SK-N-SH (cell line): ENCODE data around the gene ZDHHC11.

Source experiments
- ELF1 ChIP-seq: IDR thresholded peaks from 2 replicates; pipeline ENCODE4 v1.4.0; 2012
- EP300 ChIP-seq, 2 experiments: IDR thresholded peaks; 2 replicates each; pipeline versions ENCODE4 v1.4.0 to v1.6.1; 2012; ENCODE audit warnings: borderline replicate concordance in 1 of 2, low read depth in 1 of 2, low read length in 1 of 2
- EZH2phosphoT487 ChIP-seq: fragments of 200-600 bp; sonication (generic); IDR thresholded peaks from 2 replicates; pipeline ENCODE4 v1.6.1; 2017; ENCODE audit warnings: low read depth, mixed run types, mild to moderate bottlenecking, antibody characterized with exemption, moderate library complexity, borderline replicate concordance
- JUND ChIP-seq: IDR thresholded peaks from 2 replicates; pipeline ENCODE4 v1.4.0; 2012
- POLR2AphosphoS5 ChIP-seq: IDR thresholded peaks from 2 replicates; pipeline ENCODE4 v1.6.1; 2012; ENCODE audit warnings: low read depth, low read length
- RAD21 ChIP-seq: IDR thresholded peaks from 2 replicates; pipeline ENCODE4 v1.6.1; 2012; ENCODE audit warnings: mild to moderate bottlenecking, low read length
- RCOR1 ChIP-seq: fragments of 150-350 bp; IDR thresholded peaks from 2 replicates; pipeline ENCODE4 v1.6.1; 2017; ENCODE audit warnings: antibody characterized with exemption, low read length
- RFX5 ChIP-seq: IDR thresholded peaks from 2 replicates; pipeline ENCODE4 v1.6.1; 2012; ENCODE audit warnings: mild to moderate bottlenecking, improper control_type of control experiment, low read length
- SIN3A ChIP-seq: IDR thresholded peaks from 2 replicates; pipeline ENCODE4 v1.6.1; 2012; ENCODE audit warnings: low read depth, mild to moderate bottlenecking, low read length, moderate library complexity, borderline replicate concordance
- SMC3 ChIP-seq: IDR thresholded peaks from 2 replicates; pipeline ENCODE4 v1.6.1; 2012; ENCODE audit warnings: low read depth, low read length, improper control_type of control experiment
- TEAD4 ChIP-seq: IDR thresholded peaks from 2 replicates; pipeline ENCODE4 v1.4.0; 2012; ENCODE audit warnings: mild to moderate bottlenecking, borderline replicate concordance; ENCODE audit not compliant: insufficient read depth
- TF ChIP-seq, protein P1 (sequence below): IDR thresholded peaks from 2 replicates; pipeline ENCODE4 v1.4.0; 2012; ENCODE audit warnings: low read depth
- TF ChIP-seq, protein P2 (sequence below): IDR thresholded peaks from 2 replicates; pipeline ENCODE4 v1.6.1; 2012; ENCODE audit warnings: mild to moderate bottlenecking, low read depth, low read length, moderate library complexity
- TF ChIP-seq, protein P3 (sequence below): fragments of 200-600 bp; sonication (generic); IDR thresholded peaks from 2 replicates; pipeline ENCODE4 v1.6.1; 2017; ENCODE audit warnings: antibody characterized with exemption, mild to moderate bottlenecking, moderate library complexity

DNA sequence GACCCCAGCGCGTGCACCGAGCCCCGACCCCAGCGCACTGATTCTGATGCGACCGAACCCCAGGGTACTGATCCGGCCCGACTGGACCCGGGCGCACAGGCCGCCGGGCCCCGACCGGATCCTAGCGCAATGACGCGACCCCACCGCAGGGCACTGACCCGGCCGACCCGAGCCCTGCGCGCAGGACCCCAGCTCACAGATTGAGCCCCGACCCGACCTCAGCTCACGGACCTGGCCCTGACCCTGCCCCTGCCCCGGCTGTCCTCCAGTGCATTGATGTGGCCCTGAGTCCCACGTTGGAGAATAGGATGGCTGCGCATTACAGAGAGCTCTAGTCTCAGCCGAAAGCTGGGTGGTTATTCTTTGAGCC lies 42.3 kb upstream of the ZDHHC11 start:
- TF ChIP-seq EZH2phosphoT487 (no peak), TEAD4 (no peak), ELF1 (no peak), RFX5 (no peak), JUND (no peak), RAD21 (no peak), POLR2AphosphoS5 (no peak), SMC3 (no peak), SIN3A (no peak), EP300 (IDR thresholded peaks at IDR 0.05; ENCODE audit: borderline replicate concordance in 1 of 2, low read depth in 1 of 2, low read length in 1 of 2) (no peak), RCOR1 (no peak)
- TF ChIP-seq, protein P1, sequence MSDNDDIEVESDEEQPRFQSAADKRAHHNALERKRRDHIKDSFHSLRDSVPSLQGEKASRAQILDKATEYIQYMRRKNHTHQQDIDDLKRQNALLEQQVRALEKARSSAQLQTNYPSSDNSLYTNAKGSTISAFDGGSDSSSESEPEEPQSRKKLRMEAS = no peak
- TF ChIP-seq, protein P2, sequence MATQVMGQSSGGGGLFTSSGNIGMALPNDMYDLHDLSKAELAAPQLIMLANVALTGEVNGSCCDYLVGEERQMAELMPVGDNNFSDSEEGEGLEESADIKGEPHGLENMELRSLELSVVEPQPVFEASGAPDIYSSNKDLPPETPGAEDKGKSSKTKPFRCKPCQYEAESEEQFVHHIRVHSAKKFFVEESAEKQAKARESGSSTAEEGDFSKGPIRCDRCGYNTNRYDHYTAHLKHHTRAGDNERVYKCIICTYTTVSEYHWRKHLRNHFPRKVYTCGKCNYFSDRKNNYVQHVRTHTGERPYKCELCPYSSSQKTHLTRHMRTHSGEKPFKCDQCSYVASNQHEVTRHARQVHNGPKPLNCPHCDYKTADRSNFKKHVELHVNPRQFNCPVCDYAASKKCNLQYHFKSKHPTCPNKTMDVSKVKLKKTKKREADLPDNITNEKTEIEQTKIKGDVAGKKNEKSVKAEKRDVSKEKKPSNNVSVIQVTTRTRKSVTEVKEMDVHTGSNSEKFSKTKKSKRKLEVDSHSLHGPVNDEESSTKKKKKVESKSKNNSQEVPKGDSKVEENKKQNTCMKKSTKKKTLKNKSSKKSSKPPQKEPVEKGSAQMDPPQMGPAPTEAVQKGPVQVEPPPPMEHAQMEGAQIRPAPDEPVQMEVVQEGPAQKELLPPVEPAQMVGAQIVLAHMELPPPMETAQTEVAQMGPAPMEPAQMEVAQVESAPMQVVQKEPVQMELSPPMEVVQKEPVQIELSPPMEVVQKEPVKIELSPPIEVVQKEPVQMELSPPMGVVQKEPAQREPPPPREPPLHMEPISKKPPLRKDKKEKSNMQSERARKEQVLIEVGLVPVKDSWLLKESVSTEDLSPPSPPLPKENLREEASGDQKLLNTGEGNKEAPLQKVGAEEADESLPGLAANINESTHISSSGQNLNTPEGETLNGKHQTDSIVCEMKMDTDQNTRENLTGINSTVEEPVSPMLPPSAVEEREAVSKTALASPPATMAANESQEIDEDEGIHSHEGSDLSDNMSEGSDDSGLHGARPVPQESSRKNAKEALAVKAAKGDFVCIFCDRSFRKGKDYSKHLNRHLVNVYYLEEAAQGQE = no peak
- TF ChIP-seq, protein P3, sequence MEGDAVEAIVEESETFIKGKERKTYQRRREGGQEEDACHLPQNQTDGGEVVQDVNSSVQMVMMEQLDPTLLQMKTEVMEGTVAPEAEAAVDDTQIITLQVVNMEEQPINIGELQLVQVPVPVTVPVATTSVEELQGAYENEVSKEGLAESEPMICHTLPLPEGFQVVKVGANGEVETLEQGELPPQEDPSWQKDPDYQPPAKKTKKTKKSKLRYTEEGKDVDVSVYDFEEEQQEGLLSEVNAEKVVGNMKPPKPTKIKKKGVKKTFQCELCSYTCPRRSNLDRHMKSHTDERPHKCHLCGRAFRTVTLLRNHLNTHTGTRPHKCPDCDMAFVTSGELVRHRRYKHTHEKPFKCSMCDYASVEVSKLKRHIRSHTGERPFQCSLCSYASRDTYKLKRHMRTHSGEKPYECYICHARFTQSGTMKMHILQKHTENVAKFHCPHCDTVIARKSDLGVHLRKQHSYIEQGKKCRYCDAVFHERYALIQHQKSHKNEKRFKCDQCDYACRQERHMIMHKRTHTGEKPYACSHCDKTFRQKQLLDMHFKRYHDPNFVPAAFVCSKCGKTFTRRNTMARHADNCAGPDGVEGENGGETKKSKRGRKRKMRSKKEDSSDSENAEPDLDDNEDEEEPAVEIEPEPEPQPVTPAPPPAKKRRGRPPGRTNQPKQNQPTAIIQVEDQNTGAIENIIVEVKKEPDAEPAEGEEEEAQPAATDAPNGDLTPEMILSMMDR = no peak
